A549 (cell line): Measurements from ENCODE around the gene UNC5CL.

Experiments used
- BHLHE40 ChIP-seq: IDR thresholded peaks from 2 replicates; pipeline ENCODE4 v1.6.1; 2012; ENCODE audit warnings: low read depth, low read length, inconsistent platforms
- CEBPB ChIP-seq, 2 experiments: fragments of >200 bp in 1 of 2; sonication (Bioruptor Twin) in 1 of 2; formaldehyde crosslinking in 1 of 2; IDR thresholded peaks; 2 replicates each; pipeline ENCODE4 v1.6.1; 2012 to 2016
- EP300 ChIP-seq, 2 experiments: fragments of >200 bp; sonication (Bioruptor Twin); formaldehyde crosslinking; IDR thresholded peaks; 2 replicates in 1 of 2; 3 replicates in 1 of 2; pipeline ENCODE4 v1.6.1; 2016 to 2017
- MAFK ChIP-seq: fragments of 450-650 bp; IDR thresholded peaks from 2 replicates; pipeline ENCODE4 v1.6.1; 2014; ENCODE audit not compliant: partially characterized antibody
- MAZ ChIP-seq: fragments of 150-350 bp; IDR thresholded peaks from 2 replicates; pipeline ENCODE4 v1.6.1; 2014; ENCODE audit warnings: antibody characterized with exemption, low read depth, low read length, borderline replicate concordance
- MYC ChIP-seq: IDR thresholded peaks from 2 replicates; pipeline ENCODE4 v1.6.1; 2012; ENCODE audit warnings: mild to moderate bottlenecking, inconsistent platforms, low read length, improper control_type of control experiment, borderline replicate concordance
- PHF8 ChIP-seq: fragments of 200-600 bp; sonication (generic); IDR thresholded peaks from 2 replicates; pipeline ENCODE4 v1.6.1; 2016; ENCODE audit warnings: low read depth, mild to moderate bottlenecking, antibody characterized with exemption, moderate library complexity, borderline replicate concordance
- POLR2A ChIP-seq: IDR thresholded peaks from 2 replicates; pipeline ENCODE4 v1.6.1; 2012; ENCODE audit warnings: mild to moderate bottlenecking, low read length
- RNF2 ChIP-seq: fragments of 200-600 bp; sonication (generic); IDR thresholded peaks from 2 replicates; pipeline ENCODE4 v1.6.1; 2016; ENCODE audit warnings: low read depth, mild to moderate bottlenecking, antibody characterized with exemption, moderate library complexity, borderline replicate concordance
- TF ChIP-seq, protein P1 (sequence below): fragments of >200 bp; sonication (Bioruptor Twin); formaldehyde crosslinking; IDR thresholded peaks from 3 replicates; pipeline ENCODE4 v1.5.1; 2016
- TF ChIP-seq, protein P2 (sequence below): IDR thresholded peaks from 2 replicates; pipeline ENCODE4 v1.6.1; 2012
- TF ChIP-seq, protein P3 (sequence below): fragments of 450-650 bp; IDR thresholded peaks from 2 replicates; pipeline ENCODE4 v1.6.1; 2014; ENCODE audit warnings: antibody characterized with exemption

DNA sequence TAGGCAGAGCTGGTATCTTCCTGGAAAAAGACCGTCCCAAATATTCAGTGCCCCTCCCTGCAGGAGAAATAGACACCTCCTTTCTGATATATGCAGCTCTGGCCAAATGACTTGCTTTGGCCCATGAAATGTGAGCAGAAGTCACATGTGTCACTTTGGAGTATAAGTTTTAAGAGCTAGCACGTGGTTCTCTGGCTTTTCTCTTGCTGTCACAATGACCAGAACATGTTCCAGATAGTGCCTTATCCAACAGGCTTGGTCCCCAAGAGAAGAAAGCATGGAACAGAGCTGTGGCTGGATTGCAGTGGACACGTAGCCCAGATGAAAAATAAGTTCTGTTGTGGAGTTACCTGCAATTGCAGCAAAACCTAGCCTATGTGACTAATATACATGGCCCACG, 40.4 kb downstream of the UNC5CL start:
- no peak for TF ChIP-seq EP300 (IDR thresholded peaks at IDR 0.05)
- no peak for TF ChIP-seq CEBPB (IDR thresholded peaks at IDR 0.05)
- TF ChIP-seq, protein P1, sequence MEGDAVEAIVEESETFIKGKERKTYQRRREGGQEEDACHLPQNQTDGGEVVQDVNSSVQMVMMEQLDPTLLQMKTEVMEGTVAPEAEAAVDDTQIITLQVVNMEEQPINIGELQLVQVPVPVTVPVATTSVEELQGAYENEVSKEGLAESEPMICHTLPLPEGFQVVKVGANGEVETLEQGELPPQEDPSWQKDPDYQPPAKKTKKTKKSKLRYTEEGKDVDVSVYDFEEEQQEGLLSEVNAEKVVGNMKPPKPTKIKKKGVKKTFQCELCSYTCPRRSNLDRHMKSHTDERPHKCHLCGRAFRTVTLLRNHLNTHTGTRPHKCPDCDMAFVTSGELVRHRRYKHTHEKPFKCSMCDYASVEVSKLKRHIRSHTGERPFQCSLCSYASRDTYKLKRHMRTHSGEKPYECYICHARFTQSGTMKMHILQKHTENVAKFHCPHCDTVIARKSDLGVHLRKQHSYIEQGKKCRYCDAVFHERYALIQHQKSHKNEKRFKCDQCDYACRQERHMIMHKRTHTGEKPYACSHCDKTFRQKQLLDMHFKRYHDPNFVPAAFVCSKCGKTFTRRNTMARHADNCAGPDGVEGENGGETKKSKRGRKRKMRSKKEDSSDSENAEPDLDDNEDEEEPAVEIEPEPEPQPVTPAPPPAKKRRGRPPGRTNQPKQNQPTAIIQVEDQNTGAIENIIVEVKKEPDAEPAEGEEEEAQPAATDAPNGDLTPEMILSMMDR: no peak
- no peak for TF ChIP-seq POLR2A
- no peak for TF ChIP-seq BHLHE40
- TF ChIP-seq, protein P2, sequence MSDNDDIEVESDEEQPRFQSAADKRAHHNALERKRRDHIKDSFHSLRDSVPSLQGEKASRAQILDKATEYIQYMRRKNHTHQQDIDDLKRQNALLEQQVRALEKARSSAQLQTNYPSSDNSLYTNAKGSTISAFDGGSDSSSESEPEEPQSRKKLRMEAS: no peak
- TF ChIP-seq, protein P3, sequence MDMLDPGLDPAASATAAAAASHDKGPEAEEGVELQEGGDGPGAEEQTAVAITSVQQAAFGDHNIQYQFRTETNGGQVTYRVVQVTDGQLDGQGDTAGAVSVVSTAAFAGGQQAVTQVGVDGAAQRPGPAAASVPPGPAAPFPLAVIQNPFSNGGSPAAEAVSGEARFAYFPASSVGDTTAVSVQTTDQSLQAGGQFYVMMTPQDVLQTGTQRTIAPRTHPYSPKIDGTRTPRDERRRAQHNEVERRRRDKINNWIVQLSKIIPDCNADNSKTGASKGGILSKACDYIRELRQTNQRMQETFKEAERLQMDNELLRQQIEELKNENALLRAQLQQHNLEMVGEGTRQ: no peak
- TF ChIP-seq MAZ: no peak
- TF ChIP-seq RNF2: no peak
- no peak for TF ChIP-seq PHF8
- TF ChIP-seq MAFK: no peak
- TF ChIP-seq MYC: no peak
